ENCODE results near the gene TBC1D22A. TPM values are rescaled to one million over a fixed set of nuclear protein-coding genes. Genes with fewer than 3 reads are reported as not detected.

The TBC1D22A gene
- total and polyA plus RNA-seq, 8 donors = 13.3 to 53.1 (median 21.5) TPM

GRCh38 chr22:46824344-46824909 is 62.0 kb downstream of the TBC1D22A start:
- Histone ChIP-seq H3K9me3 (no peaks in the 10 kb centered on the region), H3K4me3 (no peak overlapping the region), H3K27ac (no peak overlapping the region), H3K36me3 (peaks cover 4 to 30% (median 18%) of the 10 kb centered on the region in 4 donors), H3K27me3 (no peaks in the 10 kb centered on the region), H3K4me1 (peaks cover 12 to 19% (median 18%) of the 10 kb centered on the region in 4 donors)
- no peak for DNase-seq
- intact Hi-C loops (cut with DNase I; ENCODE audit: low total_unique reads) = no loop called here
- TF ChIP-seq EP300 (IDR thresholded peaks at IDR 0.05) = no peak
- no peak for TF ChIP-seq POLR2AphosphoS5 (IDR thresholded peaks at IDR 0.05)
- TF ChIP-seq, protein P1, sequence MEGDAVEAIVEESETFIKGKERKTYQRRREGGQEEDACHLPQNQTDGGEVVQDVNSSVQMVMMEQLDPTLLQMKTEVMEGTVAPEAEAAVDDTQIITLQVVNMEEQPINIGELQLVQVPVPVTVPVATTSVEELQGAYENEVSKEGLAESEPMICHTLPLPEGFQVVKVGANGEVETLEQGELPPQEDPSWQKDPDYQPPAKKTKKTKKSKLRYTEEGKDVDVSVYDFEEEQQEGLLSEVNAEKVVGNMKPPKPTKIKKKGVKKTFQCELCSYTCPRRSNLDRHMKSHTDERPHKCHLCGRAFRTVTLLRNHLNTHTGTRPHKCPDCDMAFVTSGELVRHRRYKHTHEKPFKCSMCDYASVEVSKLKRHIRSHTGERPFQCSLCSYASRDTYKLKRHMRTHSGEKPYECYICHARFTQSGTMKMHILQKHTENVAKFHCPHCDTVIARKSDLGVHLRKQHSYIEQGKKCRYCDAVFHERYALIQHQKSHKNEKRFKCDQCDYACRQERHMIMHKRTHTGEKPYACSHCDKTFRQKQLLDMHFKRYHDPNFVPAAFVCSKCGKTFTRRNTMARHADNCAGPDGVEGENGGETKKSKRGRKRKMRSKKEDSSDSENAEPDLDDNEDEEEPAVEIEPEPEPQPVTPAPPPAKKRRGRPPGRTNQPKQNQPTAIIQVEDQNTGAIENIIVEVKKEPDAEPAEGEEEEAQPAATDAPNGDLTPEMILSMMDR (IDR thresholded peaks at IDR 0.05) = no peak
- TF ChIP-seq POLR2A (IDR thresholded peaks at IDR 0.05) = no peak
- 90 to 94% (median 91%) methylated on average over 9 of the region's 9 CpGs for WGBS, 5 donors

GRCh38 chr22:46824980-46825544 is 62.6 kb downstream of the TBC1D22A start:
- H3K4me3 ChIP-seq = no peak overlapping the region
- DNase-seq = no peak
- peaks cover 4 to 30% (median 18%) of the 10 kb centered on the region in 4 donors for H3K36me3 ChIP-seq
- H3K27me3 ChIP-seq = no peaks in the 10 kb centered on the region
- TF ChIP-seq, protein P1 (IDR thresholded peaks at IDR 0.05) = no peak
- TF ChIP-seq EP300 (IDR thresholded peaks at IDR 0.05) = no peak
- H3K27ac ChIP-seq = no peak overlapping the region
- peaks cover 18 to 25% (median 23%) of the 10 kb centered on the region in 4 donors for H3K4me1 ChIP-seq
- 72 to 89% (median 80%) methylated on average over 12 of the region's 12 CpGs for WGBS, 5 donors
- no peaks in the 10 kb centered on the region for H3K9me3 ChIP-seq
- intact Hi-C loops (cut with DNase I; ENCODE audit: low total_unique reads) = no loop called here

DNA sequence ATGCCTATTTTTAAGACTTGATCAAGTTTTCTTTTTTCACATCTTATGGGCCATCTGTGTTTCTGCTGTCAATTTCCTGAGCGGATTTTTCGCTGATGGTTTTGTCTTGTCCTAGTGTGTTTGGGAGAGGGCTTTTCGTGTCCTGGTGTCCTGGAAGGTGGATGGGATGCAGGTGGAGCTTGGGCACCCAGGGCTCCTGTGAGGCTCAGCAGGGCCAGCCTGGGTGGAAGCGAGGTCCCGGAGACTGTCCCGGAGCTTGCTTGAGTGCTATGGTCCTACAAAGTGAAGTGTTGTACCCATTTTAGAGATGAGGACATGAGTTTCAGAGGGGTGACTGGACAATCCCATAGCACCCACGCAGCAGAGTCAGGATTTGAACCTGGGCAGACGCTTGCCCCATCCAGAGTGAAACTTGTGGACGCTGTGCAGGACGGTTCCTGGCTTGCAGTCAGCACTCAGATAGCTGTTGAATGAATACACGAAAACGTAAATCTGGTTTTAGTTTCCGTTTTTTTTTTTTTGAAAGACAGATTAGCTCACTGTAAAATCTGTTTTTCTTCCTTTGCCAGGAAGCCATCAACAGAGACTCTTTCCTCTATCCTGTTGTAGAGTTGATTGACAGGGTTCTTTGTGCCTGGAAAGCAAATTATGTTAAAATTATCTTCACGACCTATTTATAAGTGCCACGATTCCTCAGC is 64.1 kb downstream of the TBC1D22A start:
- Histone ChIP-seq H3K4me3 (no peak overlapping the region), H3K27ac (no peak overlapping the region), H3K4me1 (peaks cover 26 to 37% (median 33%) of the 10 kb centered on the region in 4 donors), H3K9me3 (no peaks in the 10 kb centered on the region), H3K27me3 (no peaks in the 10 kb centered on the region), H3K36me3 (peaks cover 4 to 30% (median 18%) of the 10 kb centered on the region in 4 donors)
- intact Hi-C loops (cut with DNase I; ENCODE audit: low total_unique reads) = no loop called here
- TF ChIP-seq EP300 (IDR thresholded peaks at IDR 0.05) (no peak), POLR2AphosphoS5 (IDR thresholded peaks at IDR 0.05) (no peak), POLR2A (IDR thresholded peaks at IDR 0.05) (no peak)
- TF ChIP-seq, protein P1 (IDR thresholded peaks at IDR 0.05) = no peak
- no peak for DNase-seq
- WGBS, 5 donors = 90 to 92% (median 91%) methylated on average over 15 of the region's 15 CpGs

DNA sequence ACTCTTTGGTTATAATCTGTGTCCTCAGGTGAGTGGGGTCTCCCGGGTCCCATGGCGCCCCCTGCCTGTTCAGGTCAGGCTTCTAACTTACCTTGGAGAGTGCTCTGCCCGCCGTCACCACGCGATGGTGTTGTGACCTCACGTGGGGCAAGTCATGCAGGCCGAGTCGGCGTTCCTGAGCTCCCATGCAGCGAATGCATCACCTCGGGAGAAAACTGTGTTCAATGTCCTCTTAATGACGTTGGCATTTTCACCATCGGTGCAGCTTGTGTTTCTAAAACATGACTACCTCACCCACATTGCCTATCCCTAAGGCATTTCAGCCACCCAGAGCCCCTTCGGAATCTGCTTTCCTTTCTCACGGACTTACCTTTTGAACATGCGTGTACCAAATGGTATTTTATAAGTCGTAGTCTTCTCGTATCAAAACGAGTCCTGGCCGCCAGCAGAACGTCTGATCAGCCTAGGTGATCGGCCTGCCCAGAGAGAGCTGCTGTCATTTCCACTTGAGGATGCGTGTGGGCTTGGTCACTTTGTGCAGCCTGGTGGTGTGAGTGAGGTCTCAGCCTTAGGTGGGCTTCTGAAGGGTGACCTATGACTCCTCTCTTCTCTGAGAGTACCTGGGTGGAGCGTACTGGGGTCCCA is 64.8 kb downstream of the TBC1D22A start:
- intact Hi-C loops (cut with DNase I; ENCODE audit: low total_unique reads) = no loop called here
- Histone ChIP-seq H3K9me3 (no peaks in the 10 kb centered on the region), H3K4me3 (no peak overlapping the region), H3K4me1 (peaks cover 26 to 37% (median 33%) of the 10 kb centered on the region in 4 donors), H3K27me3 (no peaks in the 10 kb centered on the region), H3K36me3 (peaks cover 4 to 30% (median 18%) of the 10 kb centered on the region in 4 donors), H3K27ac (no peak overlapping the region)
- no peak for DNase-seq
- WGBS, 5 donors = 89 to 93% (median 92%) methylated on average over 25 of the region's 25 CpGs
- TF ChIP-seq, protein P1 (IDR thresholded peaks at IDR 0.05) = no peak
- TF ChIP-seq EP300 (IDR thresholded peaks at IDR 0.05) (no peak), POLR2AphosphoS5 (IDR thresholded peaks at IDR 0.05) (no peak), POLR2A (IDR thresholded peaks at IDR 0.05) (no peak)
